ENCODE measurements around the gene ZNF273.

The ZNF273 gene

GRCh38 chr7:64873155-64873500 is 29.9 kb upstream of the ZNF273 start:
- DNase-seq (ENCODE audit: low read depth), result no peak
- H3K4me3 ChIP-seq (ENCODE audit: low read length), result no peak overlapping the region
- no peak for TF ChIP-seq CTCF (IDR thresholded peaks at IDR 0.05; ENCODE audit: insufficient read depth, low read depth, low read length, missing control alignments)

GRCh38 chr7:64873517-64873916 is 29.6 kb upstream of the ZNF273 start:
- no peak for TF ChIP-seq CTCF (IDR thresholded peaks at IDR 0.05; ENCODE audit: insufficient read depth, low read depth, low read length, missing control alignments)
- no peak for DNase-seq (ENCODE audit: low read depth)
- no peak overlapping the region for H3K4me3 ChIP-seq (ENCODE audit: low read length)

GRCh38 chr7:64874114-64874513 is 29.0 kb upstream of the ZNF273 start:
- DNase-seq (ENCODE audit: low read depth), result peak; percentile 28
- H3K4me3 ChIP-seq (ENCODE audit: low read length), result no peak overlapping the region
- TF ChIP-seq CTCF (IDR thresholded peaks at IDR 0.05; ENCODE audit: insufficient read depth, low read depth, low read length, missing control alignments), result no peak

- no peak for DNase-seq (ENCODE audit: low read depth)
- TF ChIP-seq CTCF (IDR thresholded peaks at IDR 0.05; ENCODE audit: insufficient read depth, low read depth, low read length, missing control alignments), result no peak
- no peak overlapping the region for H3K4me3 ChIP-seq (ENCODE audit: low read length)
Measured at GRCh38 chr7:64874562-64875250, 28.4 kb upstream of the ZNF273 start.

GRCh38 chr7:64875258-64875657 is 27.8 kb upstream of the ZNF273 start:
- DNase-seq (ENCODE audit: low read depth), result no peak
- no peak for TF ChIP-seq CTCF (IDR thresholded peaks at IDR 0.05; ENCODE audit: insufficient read depth, low read depth, low read length, missing control alignments)
- no peak overlapping the region for H3K4me3 ChIP-seq (ENCODE audit: low read length)

- no peak overlapping the region for H3K4me3 ChIP-seq (ENCODE audit: low read length)
- DNase-seq (ENCODE audit: low read depth), result no peak
- TF ChIP-seq CTCF (IDR thresholded peaks at IDR 0.05; ENCODE audit: insufficient read depth, low read depth, low read length, missing control alignments), result no peak
Measured at GRCh38 chr7:64875658-64876406, 27.2 kb upstream of the ZNF273 start.
